Left ventricle myocardium inferior (tissue), 1 donor: ENCODE data around the gene IRF5. TPM values are rescaled to one million over a fixed set of nuclear protein-coding genes. Genes with fewer than 3 reads are reported as not detected.

Experiments used
- DNase-seq: peaks from one replicate; pipeline ENCODE4 v3.0.0-alpha.2; 2020
- H3K27ac ChIP-seq: fragments of 200-600 bp; replicated peaks from 2 replicates; pipeline ENCODE4 v1.8.0; 2021
- H3K27me3 ChIP-seq: fragments of 200-600 bp; 2 replicates; pipeline ENCODE4 v1.8.0; 2021; ENCODE audit warnings: low read depth
- H3K36me3 ChIP-seq: fragments of 200-600 bp; 2 replicates; pipeline ENCODE4 v1.8.0; 2021
- H3K4me1 ChIP-seq: fragments of 200-600 bp; 2 replicates; pipeline ENCODE4 v1.8.0; 2021
- H3K4me3 ChIP-seq: fragments of 200-600 bp; 2 replicates; pipeline ENCODE4 v1.8.0; 2021; ENCODE audit warnings: mild to moderate bottlenecking, moderate library complexity
- H3K9me3 ChIP-seq: fragments of 200-600 bp; replicated peaks from 2 replicates; pipeline ENCODE4 v1.8.0; 2021
- intact Hi-C: fragments of 100-400 bp; cut with micrococcal nuclease; formaldehyde crosslinking; loops from one replicate; pipeline ENCODE4 v1.11.0; 2022
- total RNA-seq: library from RNA; stranded (reverse); fragmentation: NEBNext Ultra II Directional; extraction: Animal tissue kit (Norgen Biotek cat#: 25700); gene quantifications from one replicate; pipeline ENCODE4 v1.2.1, GENCODE V29; 2021
- TF ChIP-seq, protein P1 (sequence below): fragments of 200-600 bp; IDR thresholded peaks from 2 replicates; pipeline ENCODE4 v1.8.0; 2021; ENCODE audit warnings: antibody characterized with exemption, mild to moderate bottlenecking, borderline replicate concordance
- donor health status: DM: no; HTN: yes; CAD: no; lungs with severe emphysema.

The IRF5 gene
- total RNA-seq, 1 donor from 2014 or later = 2.2 TPM

GRCh38 chr7:128895320-128895719, 42.4 kb upstream of the IRF5 start:
- Histone ChIP-seq H3K4me3 (no peak overlapping the region), H3K4me1 (peaks cover 8% of the 10 kb centered on the region), H3K36me3 (no peaks in the 10 kb centered on the region), H3K27me3 (peaks cover 23% of the 10 kb centered on the region), H3K9me3 (peaks cover 11% of the 10 kb centered on the region), H3K27ac (no peak overlapping the region)
- TF ChIP-seq, protein P1, sequence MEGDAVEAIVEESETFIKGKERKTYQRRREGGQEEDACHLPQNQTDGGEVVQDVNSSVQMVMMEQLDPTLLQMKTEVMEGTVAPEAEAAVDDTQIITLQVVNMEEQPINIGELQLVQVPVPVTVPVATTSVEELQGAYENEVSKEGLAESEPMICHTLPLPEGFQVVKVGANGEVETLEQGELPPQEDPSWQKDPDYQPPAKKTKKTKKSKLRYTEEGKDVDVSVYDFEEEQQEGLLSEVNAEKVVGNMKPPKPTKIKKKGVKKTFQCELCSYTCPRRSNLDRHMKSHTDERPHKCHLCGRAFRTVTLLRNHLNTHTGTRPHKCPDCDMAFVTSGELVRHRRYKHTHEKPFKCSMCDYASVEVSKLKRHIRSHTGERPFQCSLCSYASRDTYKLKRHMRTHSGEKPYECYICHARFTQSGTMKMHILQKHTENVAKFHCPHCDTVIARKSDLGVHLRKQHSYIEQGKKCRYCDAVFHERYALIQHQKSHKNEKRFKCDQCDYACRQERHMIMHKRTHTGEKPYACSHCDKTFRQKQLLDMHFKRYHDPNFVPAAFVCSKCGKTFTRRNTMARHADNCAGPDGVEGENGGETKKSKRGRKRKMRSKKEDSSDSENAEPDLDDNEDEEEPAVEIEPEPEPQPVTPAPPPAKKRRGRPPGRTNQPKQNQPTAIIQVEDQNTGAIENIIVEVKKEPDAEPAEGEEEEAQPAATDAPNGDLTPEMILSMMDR = no peak
- intact Hi-C loops = no loop called here
- peak; percentile 3 for DNase-seq

- Histone ChIP-seq H3K4me3 (no peak overlapping the region), H3K27me3 (peaks cover 8% of the 10 kb centered on the region), H3K4me1 (no peaks in the 10 kb centered on the region), H3K9me3 (peaks cover 11% of the 10 kb centered on the region), H3K27ac (no peak overlapping the region), H3K36me3 (no peaks in the 10 kb centered on the region)
- DNase-seq = no peak
- intact Hi-C loops = no loop called here
- TF ChIP-seq, protein P1 = no peak
These were observed 38.3 kb upstream of the IRF5 start for GRCh38 chr7:128899392-128899791.

DNA sequence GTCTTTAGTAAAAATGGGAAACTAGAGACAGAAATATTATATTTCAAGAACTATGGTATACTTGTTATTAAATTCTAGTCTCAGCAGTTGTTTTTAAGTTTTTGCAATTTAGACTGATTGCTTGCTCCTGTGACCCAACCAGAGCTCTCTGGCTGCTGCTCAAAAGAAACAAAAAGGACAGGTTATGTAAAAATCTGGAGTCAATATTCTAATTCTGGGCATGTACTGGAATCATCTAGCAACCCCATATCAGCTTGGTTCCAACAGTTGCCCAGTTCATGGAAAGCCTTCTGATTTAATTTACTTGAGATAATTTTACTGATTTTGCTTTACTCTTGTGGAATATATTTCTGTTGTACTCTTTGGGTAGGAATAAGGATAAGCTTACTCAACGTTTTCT, 37.5 kb upstream of the IRF5 start:
- Histone ChIP-seq H3K27me3 (peaks cover 14% of the 10 kb centered on the region), H3K9me3 (peaks cover 11% of the 10 kb centered on the region), H3K27ac (no peak overlapping the region), H3K36me3 (no peaks in the 10 kb centered on the region), H3K4me3 (no peak overlapping the region), H3K4me1 (no peaks in the 10 kb centered on the region)
- TF ChIP-seq, protein P1 = no peak
- intact Hi-C loops = loop anchor here (10.0 kb wide), 1 partner anchor 195 kb away; no protein-coding TSS in a partner anchor
- no peak for DNase-seq

DNA sequence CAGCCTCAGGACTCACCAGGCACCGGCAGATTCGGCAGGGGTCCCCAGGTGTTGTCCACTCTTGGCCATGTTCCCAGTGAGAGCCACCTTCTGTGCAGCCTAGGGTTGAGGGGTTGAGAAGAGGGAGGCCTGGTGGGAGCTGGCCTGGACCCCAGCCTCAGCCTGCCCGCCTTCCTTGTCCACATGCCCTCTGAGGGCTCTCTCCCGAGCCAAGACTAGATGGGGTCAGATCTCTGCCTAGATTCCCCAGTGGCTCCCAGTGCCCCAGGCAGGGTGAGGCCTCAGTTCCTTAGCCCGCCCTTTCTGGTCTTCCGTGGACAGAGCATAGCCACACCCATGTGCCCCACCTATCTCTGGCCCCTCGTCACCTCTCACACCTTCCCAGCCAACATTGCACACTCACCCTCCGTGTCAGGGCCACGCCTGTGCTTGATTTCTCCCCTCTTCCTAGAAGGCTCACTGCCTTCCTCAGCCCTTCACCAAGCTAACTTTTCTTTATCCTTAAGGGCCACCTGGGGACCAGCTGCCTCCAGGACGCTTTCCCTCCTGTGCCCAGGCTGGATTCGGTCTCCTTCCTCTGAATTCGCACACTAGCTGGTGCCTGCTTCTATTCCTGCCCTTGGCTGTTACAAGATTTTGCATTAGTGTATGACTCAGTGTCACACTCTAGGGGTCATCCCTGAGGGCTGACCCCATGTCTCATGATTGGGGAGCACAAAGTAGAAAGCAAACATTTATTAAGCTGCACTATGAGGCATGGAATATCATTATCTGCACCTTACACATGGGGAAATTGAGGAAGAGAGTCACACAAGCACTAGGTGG, 34.8 kb upstream of the IRF5 start:
- intact Hi-C loops = loop anchor here (10.0 kb wide), 1 partner anchor 192 kb away; no protein-coding TSS in a partner anchor
- Histone ChIP-seq H3K27ac (no peak overlapping the region), H3K27me3 (peaks cover 36% of the 10 kb centered on the region), H3K4me3 (no peak overlapping the region), H3K36me3 (no peaks in the 10 kb centered on the region), H3K9me3 (peaks cover 11% of the 10 kb centered on the region), H3K4me1 (no peaks in the 10 kb centered on the region)
- no peak for DNase-seq
- TF ChIP-seq, protein P1 = no peak

DNA sequence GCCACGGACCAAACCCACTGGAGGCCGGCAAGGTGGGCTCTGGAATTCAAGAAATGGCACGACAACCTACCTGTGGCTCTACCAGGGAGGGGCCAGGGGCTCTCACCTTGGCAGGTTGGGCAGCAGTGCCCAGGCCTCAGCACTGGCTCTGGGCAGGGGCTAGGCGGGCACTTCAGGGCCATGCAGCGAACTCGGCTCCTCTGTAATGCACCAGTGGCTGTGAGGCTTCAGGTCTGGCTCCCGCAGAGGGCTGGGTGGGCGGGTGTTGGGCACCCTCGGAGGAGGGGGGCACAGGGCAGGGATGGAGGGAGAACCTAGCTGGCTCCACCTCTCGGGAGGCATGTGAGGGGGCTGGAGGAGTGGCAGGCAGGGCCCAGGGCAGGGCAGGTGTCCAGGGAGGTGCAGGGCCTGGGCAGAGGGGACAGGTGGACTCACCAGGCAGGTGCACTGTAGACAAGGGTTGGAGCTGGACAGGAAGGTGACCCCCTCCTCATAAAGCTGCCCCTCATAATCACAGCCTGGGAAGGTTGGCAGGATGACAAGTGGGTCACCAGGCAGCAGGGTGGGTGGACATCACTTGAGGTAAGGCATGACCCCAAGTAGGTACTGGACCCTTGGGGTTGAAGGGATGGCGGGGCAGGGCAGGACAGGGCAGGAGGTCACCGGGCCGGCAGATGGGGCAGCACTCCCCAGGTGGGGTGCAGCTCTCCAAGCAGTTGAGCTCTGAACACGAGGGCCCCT, 33.9 kb upstream of the IRF5 start:
- Histone ChIP-seq H3K36me3 (no peaks in the 10 kb centered on the region), H3K4me1 (no peaks in the 10 kb centered on the region), H3K4me3 (no peak overlapping the region), H3K27ac (no peak overlapping the region), H3K9me3 (peaks cover 11% of the 10 kb centered on the region), H3K27me3 (peaks cover 44% of the 10 kb centered on the region)
- no peak for DNase-seq
- TF ChIP-seq, protein P1 = no peak
- intact Hi-C loops = loop anchor here (10.0 kb wide), 1 partner anchor 191 kb away; no protein-coding TSS in a partner anchor
